IMR-90 (cell line): Measurements from ENCODE around the gene DZIP3. TPM values are rescaled to one million over a fixed set of nuclear protein-coding genes. Genes with fewer than 3 reads are reported as not detected.

Source experiments
- ATAC-seq: fragments of 200-7000 bp; cut with Tn5 transposase; 2 replicates; pipeline ENCODE4 v1.9.1; 2020; ENCODE audit warnings: low read depth, mild to moderate bottlenecking, moderate library complexity
- BruUV-seq: library from RNA; stranded (reverse); fragments of 400-500 nt; replicated peaks from 2 replicates; lab custom pipeline; 2021; lab: Mats Ljungman, UMichigan
- CTCF ChIA-PET: fragments of 300-600 bp; formaldehyde crosslinking; extraction: SDS; loops from one replicate; lab custom pipeline; 2021; ENCODE audit warnings: antibody characterized with exemption; lab: Yijun Ruan, JAX
- POLR2A ChIA-PET: fragments of 300-600 bp; sonication (Branson Sonifier 250); formaldehyde crosslinking; loops from one replicate; lab custom pipeline; 2022; ENCODE audit warnings: antibody characterized with exemption; ENCODE audit not compliant: unreplicated experiment; lab: Charles Lee
- DNase-seq: peaks from one replicate; pipeline ENCODE4 v3.0.0; 2013
- H2AFZ ChIP-seq: replicated peaks from 2 replicates; pipeline ENCODE3; 2013; ENCODE audit warnings: low read length, mild to moderate bottlenecking; ENCODE audit not compliant: poor library complexity
- H2AK5ac ChIP-seq: 2 replicates; pipeline ENCODE4 v1.6.1; 2013; ENCODE audit warnings: low read depth, low read length, inconsistent platforms
- H2AK9ac ChIP-seq: replicated peaks from 2 replicates; pipeline ENCODE3; 2013; ENCODE audit warnings: mild to moderate bottlenecking, low read depth, low read length, moderate library complexity; ENCODE audit not compliant: poor library complexity
- H2BK120ac ChIP-seq: 2 replicates; pipeline ENCODE4 v1.6.1; 2013; ENCODE audit warnings: low read depth, low read length, inconsistent platforms
- H2BK15ac ChIP-seq: 3 replicates; pipeline ENCODE4 v1.6.1; 2013; ENCODE audit warnings: low read depth, low read length, inconsistent platforms
- H2BK20ac ChIP-seq: 2 replicates; pipeline ENCODE4 v1.6.1; 2013; ENCODE audit warnings: low read depth, mild to moderate bottlenecking, inconsistent platforms, low read length, moderate library complexity
- H2BK5ac ChIP-seq: 2 replicates; pipeline ENCODE4 v1.6.1; 2013; ENCODE audit warnings: mild to moderate bottlenecking, low read depth, low read length, inconsistent platforms; ENCODE audit not compliant: poor library complexity, severe bottlenecking
- H3K14ac ChIP-seq: replicated peaks from 2 replicates; pipeline ENCODE4 v1.6.1; 2013; ENCODE audit warnings: low read depth, low read length, inconsistent platforms
- H3K18ac ChIP-seq: 2 replicates; pipeline ENCODE4 v1.6.1; 2013; ENCODE audit warnings: low read depth, low read length, control low read depth
- H3K23ac ChIP-seq: 2 replicates; pipeline ENCODE4 v1.6.1; 2013; ENCODE audit warnings: low read depth, low read length, inconsistent platforms
- H3K27ac ChIP-seq: 2 replicates; pipeline ENCODE4 v1.5.1; 2013; ENCODE audit warnings: mild to moderate bottlenecking, control low read depth, low read length; ENCODE audit not compliant: insufficient read depth
- H3K27me3 ChIP-seq: 2 replicates; pipeline ENCODE4 v1.6.1; 2013; ENCODE audit warnings: low read length; ENCODE audit not compliant: control insufficient read depth, insufficient read depth
- H3K36me3 ChIP-seq: 2 replicates; pipeline ENCODE4 v1.6.1; 2013; ENCODE audit warnings: low read length, mixed read lengths; ENCODE audit not compliant: control insufficient read depth, insufficient read depth
- H3K4ac ChIP-seq: 2 replicates; pipeline ENCODE4 v1.6.1; 2013; ENCODE audit warnings: low read depth, low read length, inconsistent platforms
- H3K4me1 ChIP-seq: 2 replicates; pipeline ENCODE4 v1.6.1; 2013; ENCODE audit warnings: low read length, mixed read lengths; ENCODE audit not compliant: control insufficient read depth, insufficient read depth
- H3K4me2 ChIP-seq: 2 replicates; pipeline ENCODE4 v1.6.1; 2013; ENCODE audit warnings: low read depth, mild to moderate bottlenecking, control low read depth, low read length, moderate library complexity
- H3K4me3 ChIP-seq: 2 replicates; pipeline ENCODE4 v1.5.1; 2013; ENCODE audit warnings: low read depth, mild to moderate bottlenecking, control low read depth, low read length, moderate library complexity; ENCODE audit not compliant: insufficient read depth
- H3K56ac ChIP-seq: 2 replicates; pipeline ENCODE4 v1.6.1; 2013; ENCODE audit warnings: low read length, inconsistent platforms; ENCODE audit not compliant: insufficient read depth; ENCODE audit errors: extremely low read depth
- H3K79me1 ChIP-seq, 2 experiments: 2 replicates each; pipeline ENCODE4 v1.6.1; 2013; ENCODE audit warnings: low read length in 2 of 2, inconsistent platforms in 1 of 2, low read depth in 1 of 2
- H3K9ac ChIP-seq: 2 replicates; pipeline ENCODE4 v1.6.1; 2013; ENCODE audit warnings: low read depth, low read length, control low read depth
- H3K9me1 ChIP-seq: 2 replicates; pipeline ENCODE4 v1.6.1; 2013; ENCODE audit warnings: low read length, inconsistent platforms; ENCODE audit not compliant: insufficient read depth
- H3K9me3 ChIP-seq: 2 replicates; pipeline ENCODE4 v1.6.1; 2013; ENCODE audit warnings: low read length; ENCODE audit not compliant: control insufficient read depth, insufficient read depth
- H4K20me1 ChIP-seq: 2 replicates; pipeline ENCODE4 v1.6.1; 2013; ENCODE audit warnings: low read length, inconsistent platforms; ENCODE audit not compliant: insufficient read depth
- H4K5ac ChIP-seq: 2 replicates; pipeline ENCODE4 v1.6.1; 2013; ENCODE audit warnings: mild to moderate bottlenecking, low read depth, low read length, control low read depth
- H4K8ac ChIP-seq, 2 experiments: 2 replicates each; pipeline ENCODE4 v1.6.1; 2013; ENCODE audit warnings: low read depth in 2 of 2, low read length in 2 of 2, control low read depth in 1 of 2, inconsistent platforms in 1 of 2
- H4K91ac ChIP-seq: 2 replicates; pipeline ENCODE4 v1.6.1; 2013; ENCODE audit warnings: low read depth, low read length, inconsistent platforms; ENCODE audit not compliant: insufficient read depth
- CEBPB ChIP-seq: IDR thresholded peaks from 2 replicates; pipeline ENCODE4 v1.6.1; 2012; ENCODE audit warnings: low read depth, low read length, improper control_type of control experiment
- NFE2L2 ChIP-seq: fragments of 150-350 bp; IDR thresholded peaks from 2 replicates; pipeline ENCODE4 v1.6.1; 2016; ENCODE audit warnings: low read depth, mild to moderate bottlenecking, low read length
- SMC3 ChIP-seq: fragments of 150-350 bp; IDR thresholded peaks from 2 replicates; pipeline ENCODE4 v1.6.1; 2016; ENCODE audit warnings: low read depth, mild to moderate bottlenecking, antibody characterized with exemption, low read length, moderate library complexity
- USF2 ChIP-seq: fragments of 150-350 bp; IDR thresholded peaks from 2 replicates; pipeline ENCODE4 v1.6.1; 2017; ENCODE audit warnings: mild to moderate bottlenecking, antibody characterized with exemption, low read length, low read depth
- WGBS, 2 experiments: methylation state at CpG; one replicate each; pipeline versions ENCODE4 v1.1.5 to v1.1.7; 2013; ENCODE audit warnings: missing lambda C conversion rate in 2 of 2; ENCODE audit not compliant: insufficient read length in 1 of 2; ENCODE audit errors: extremely low coverage in 2 of 2; 5-methylcytosine and 5-hydroxymethylcytosine counted together
- dilution Hi-C: fragments of 300-500 bp; cut with HindIII; formaldehyde crosslinking; loops from one replicate; pipeline ENCODE4 v1.14.3; 2018; ENCODE audit warnings: low sequenced_read_pairs; ENCODE audit not compliant: unreplicated experiment
- in situ Hi-C: fragments of 300-500 bp; cut with MboI; formaldehyde crosslinking; loops from 3 replicates; pipeline ENCODE4 v1.14.3; 2019; ENCODE audit warnings: low sequenced_read_pairs, inconsistent platforms, mixed read lengths
- intact Hi-C: fragments of 100-400 bp; cut with micrococcal nuclease; formaldehyde crosslinking; loops from 2 replicates; pipeline ENCODE4 v1.10.0; 2022
- polyA plus RNA-seq, 3 experiments: library from polyadenylated mRNA; depleted of rRNA; stranded (reverse); fragments of >200 nt; gene quantifications; 2 replicates each; pipeline ENCODE4 v1.2.3, GENCODE V29; 2012; ENCODE audit warnings: low replicate concordance in 1 of 3
- total RNA-seq: library from RNA; depleted of rRNA; stranded (reverse); fragments of >200 nt; gene quantifications from 2 replicates; pipeline ENCODE4 v1.2.3, GENCODE V29; 2012
- TF ChIP-seq, protein P1 (sequence below): fragments of 150-350 bp; IDR thresholded peaks from 2 replicates; pipeline ENCODE4 v1.6.1; 2016; ENCODE audit warnings: low read depth, mild to moderate bottlenecking, low read length, moderate library complexity, borderline replicate concordance

The DZIP3 gene
- total and polyA plus RNA-seq, 2 of the 4 experiments (the other 2 are of a cell fraction) = 7.0 to 9.9 TPM

DNA sequence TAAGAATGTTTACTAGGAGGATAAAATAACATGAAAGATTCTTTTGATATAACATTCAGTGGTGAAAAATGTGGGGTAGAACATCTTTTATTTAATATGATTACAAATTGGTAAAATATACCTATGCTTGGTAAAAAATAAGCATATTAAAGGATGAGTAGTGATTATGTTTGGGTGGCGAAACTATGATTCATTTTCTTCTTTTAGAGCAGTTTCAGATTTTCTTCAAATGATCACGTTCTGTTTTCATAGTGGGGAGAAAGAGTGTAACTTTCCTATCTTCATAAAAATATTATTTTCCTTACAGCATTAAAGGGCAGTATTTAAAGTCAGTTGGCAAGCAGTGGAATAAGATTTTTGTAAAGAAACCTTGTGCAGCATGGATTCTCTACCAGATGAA lies 15.5 kb downstream of the DZIP3 start:
- Histone ChIP-seq H2AK9ac (no peak overlapping the region), H4K5ac (no peak overlapping the region), H3K56ac (no peak overlapping the region), H4K20me1 (no peaks in the 10 kb centered on the region), H2BK15ac (no peak overlapping the region), H3K9me1 (no peaks in the 10 kb centered on the region), H3K4ac (no peak overlapping the region), H3K36me3 (no peaks in the 10 kb centered on the region), H2BK5ac (no peak overlapping the region), H2BK20ac (no peak overlapping the region), H3K27ac (no peak overlapping the region), H3K18ac (no peak overlapping the region), H3K27me3 (no peaks in the 10 kb centered on the region), H2AK5ac (no peak overlapping the region), H3K4me3 (no peak overlapping the region), H3K9ac (no peak overlapping the region), H3K4me2 (no peak overlapping the region), H3K4me1 (no peaks in the 10 kb centered on the region), H2BK120ac (no peak overlapping the region), H4K8ac (no peak overlapping the region), H4K91ac (no peak overlapping the region), H3K14ac (no peak overlapping the region), H2AFZ (no peak overlapping the region), H3K9me3 (no peaks in the 10 kb centered on the region), H3K79me1 (0 out of 4 replicates have a peak, but pooled peaks cover 0 to 3% of the 10 kb centered on the region in 2 experiments), H3K23ac (no peak overlapping the region)
- no CpG with 5 or more reads among the region's 2 CpGs for WGBS, 2 experiments
- no TSS peak for BruUV-seq
- TF ChIP-seq NFE2L2 (no peak), SMC3 (no peak), CEBPB (no peak), USF2 (no peak)
- TF ChIP-seq, protein P1, sequence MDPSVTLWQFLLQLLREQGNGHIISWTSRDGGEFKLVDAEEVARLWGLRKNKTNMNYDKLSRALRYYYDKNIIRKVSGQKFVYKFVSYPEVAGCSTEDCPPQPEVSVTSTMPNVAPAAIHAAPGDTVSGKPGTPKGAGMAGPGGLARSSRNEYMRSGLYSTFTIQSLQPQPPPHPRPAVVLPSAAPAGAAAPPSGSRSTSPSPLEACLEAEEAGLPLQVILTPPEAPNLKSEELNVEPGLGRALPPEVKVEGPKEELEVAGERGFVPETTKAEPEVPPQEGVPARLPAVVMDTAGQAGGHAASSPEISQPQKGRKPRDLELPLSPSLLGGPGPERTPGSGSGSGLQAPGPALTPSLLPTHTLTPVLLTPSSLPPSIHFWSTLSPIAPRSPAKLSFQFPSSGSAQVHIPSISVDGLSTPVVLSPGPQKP = no peak
- intact Hi-C loops (no loop called here), dilution Hi-C loops (no loop called here), in situ Hi-C loops (no loop called here)
- no peak for DNase-seq
- POLR2A ChIA-PET = no interaction called here
- ATAC-seq = no peak
- CTCF ChIA-PET = no interaction called here
